HG03342 (cell line): Measurements from ENCODE around the gene CLDN4.
"Not testable (repeated sequence)": the region's sequence is repeated elsewhere in the genome, so short reads cannot be mapped to it uniquely, and the experiment has no call there.

Experiments used
- ATAC-seq: cut with Tn5 transposase; IDR thresholded peaks from one replicate; pipeline ENCODE4 v1.9.1; 2021; ENCODE audit warnings: mild to moderate bottlenecking, moderate library complexity; ENCODE audit not compliant: unreplicated experiment

CLDN4 gene

GRCh38 chr7:73842067-73842976 is 11.5 kb downstream of the CLDN4 start, which contains the start of gene METTL27:
Gene METTL27 (minus strand): TSS chr7:73842516. CDS start chr7:73842140, 376 bp downstream.
- ATAC-seq = peak; percentile 92

- ATAC-seq = no peak
Measured at GRCh38 chr7:73844131-73844547, 13.3 kb downstream of the CLDN4 start.

GRCh38 chr7:73844848-73845460 is 14.2 kb downstream of the CLDN4 start:
- no peak for ATAC-seq

- ATAC-seq = not testable (repeated sequence)
Measured at GRCh38 chr7:73845701-73846195, 15.0 kb downstream of the CLDN4 start.

- no peak for ATAC-seq
Measured at GRCh38 chr7:73847941-73848723, 17.3 kb downstream of the CLDN4 start.

GRCh38 chr7:73850781-73851207 is 20.0 kb downstream of the CLDN4 start:
- no peak for ATAC-seq

GRCh38 chr7:73851410-73852338 is 20.9 kb downstream of the CLDN4 start:
- peak; percentile 78 for ATAC-seq

GRCh38 chr7:73852500-73852899 is 21.7 kb downstream of the CLDN4 start:
- ATAC-seq = no peak

- ATAC-seq = no peak
Measured at GRCh38 chr7:73856941-73857340, 26.1 kb downstream of the CLDN4 start.

GRCh38 chr7:73858807-73859206 is 28.0 kb downstream of the CLDN4 start:
- no peak for ATAC-seq

- ATAC-seq = no peak
Measured at GRCh38 chr7:73860859-73861258, 30.1 kb downstream of the CLDN4 start, which contains the start of gene TMEM270. Gene TMEM270 (plus strand): TSS chr7:73861159. CDS start chr7:73861195, 36 bp downstream.

- ATAC-seq = no peak
Measured at GRCh38 chr7:73861305-73861704, 30.5 kb downstream of the CLDN4 start.

- ATAC-seq = no peak
Measured at GRCh38 chr7:73864981-73865711, 34.4 kb downstream of the CLDN4 start.

GRCh38 chr7:73865738-73866445 is 35.1 kb downstream of the CLDN4 start:
- no peak for ATAC-seq

- ATAC-seq = no peak
Measured at GRCh38 chr7:73866446-73866767, 35.6 kb downstream of the CLDN4 start.

- no peak for ATAC-seq
Measured at GRCh38 chr7:73869011-73869798, 38.4 kb downstream of the CLDN4 start.

- no peak for ATAC-seq
Measured at GRCh38 chr7:73870041-73870492, 39.3 kb downstream of the CLDN4 start.
